Measurements from ENCODE around the gene FAM163B. TPM values are rescaled to one million over a fixed set of nuclear protein-coding genes. Genes with fewer than 3 reads are reported as not detected.

FAM163B gene
- total and polyA plus RNA-seq, 2 donors from 2014 or later: 0.54 TPM; not detected in 1

DNA sequence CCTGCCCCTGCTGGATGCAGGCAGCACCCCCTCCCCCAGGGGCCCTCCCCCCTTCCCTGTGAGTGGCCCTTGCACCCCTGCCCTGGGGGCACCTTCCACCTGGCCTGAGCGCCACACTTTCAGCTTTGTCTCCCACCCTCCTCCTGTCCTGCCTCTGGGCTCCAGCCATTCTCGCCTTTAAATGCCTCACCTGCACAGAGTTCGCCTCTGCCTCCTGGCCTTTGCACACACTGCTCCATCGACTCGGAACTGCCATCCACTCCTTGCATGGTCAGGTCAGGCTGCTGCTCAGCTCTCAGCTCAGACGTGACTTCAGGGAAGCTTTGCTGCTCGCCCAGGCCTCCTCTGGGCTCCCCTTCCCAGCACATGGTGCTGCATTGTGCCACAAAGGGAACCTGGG lies 10.2 kb downstream of the FAM163B start:
- Histone ChIP-seq H3K9me3 (ENCODE audit: control insufficient read depth in 2 of 3, insufficient read depth in 1 of 3, low read length in 3 of 3) (peaks cover 0 to 17% (median 4%) of the 10 kb centered on the region in 3 donors), H3K4me3 (ENCODE audit: low read length in 3 of 3) (no peak overlapping the region), H3K9ac (ENCODE audit: low read length in 3 of 3) (no peak overlapping the region), H3K27me3 (ENCODE audit: control insufficient read depth, insufficient read depth, low read length) (no peaks in the 10 kb centered on the region), H3K36me3 (ENCODE audit: control insufficient read depth in 2 of 3, insufficient read depth in 3 of 3, low read length in 3 of 3) (no peaks in the 10 kb centered on the region), H3K27ac (ENCODE audit: low read depth in 2 of 2, low read length in 2 of 2) (no peak overlapping the region), H3K4me1 (ENCODE audit: control insufficient read depth in 2 of 3, insufficient read depth in 2 of 3, low read depth in 1 of 3, low read length in 3 of 3) (no peaks in the 10 kb centered on the region)
- DNase-seq (no peak), FAIRE-seq (no peak)
- intact Hi-C loops (cut with DNase I): no loop called here
- TF ChIP-seq, protein P1, sequence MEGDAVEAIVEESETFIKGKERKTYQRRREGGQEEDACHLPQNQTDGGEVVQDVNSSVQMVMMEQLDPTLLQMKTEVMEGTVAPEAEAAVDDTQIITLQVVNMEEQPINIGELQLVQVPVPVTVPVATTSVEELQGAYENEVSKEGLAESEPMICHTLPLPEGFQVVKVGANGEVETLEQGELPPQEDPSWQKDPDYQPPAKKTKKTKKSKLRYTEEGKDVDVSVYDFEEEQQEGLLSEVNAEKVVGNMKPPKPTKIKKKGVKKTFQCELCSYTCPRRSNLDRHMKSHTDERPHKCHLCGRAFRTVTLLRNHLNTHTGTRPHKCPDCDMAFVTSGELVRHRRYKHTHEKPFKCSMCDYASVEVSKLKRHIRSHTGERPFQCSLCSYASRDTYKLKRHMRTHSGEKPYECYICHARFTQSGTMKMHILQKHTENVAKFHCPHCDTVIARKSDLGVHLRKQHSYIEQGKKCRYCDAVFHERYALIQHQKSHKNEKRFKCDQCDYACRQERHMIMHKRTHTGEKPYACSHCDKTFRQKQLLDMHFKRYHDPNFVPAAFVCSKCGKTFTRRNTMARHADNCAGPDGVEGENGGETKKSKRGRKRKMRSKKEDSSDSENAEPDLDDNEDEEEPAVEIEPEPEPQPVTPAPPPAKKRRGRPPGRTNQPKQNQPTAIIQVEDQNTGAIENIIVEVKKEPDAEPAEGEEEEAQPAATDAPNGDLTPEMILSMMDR (IDR thresholded peaks at IDR 0.05; ENCODE audit: borderline replicate concordance, extremely low read depth, insufficient read depth): no peak

DNA sequence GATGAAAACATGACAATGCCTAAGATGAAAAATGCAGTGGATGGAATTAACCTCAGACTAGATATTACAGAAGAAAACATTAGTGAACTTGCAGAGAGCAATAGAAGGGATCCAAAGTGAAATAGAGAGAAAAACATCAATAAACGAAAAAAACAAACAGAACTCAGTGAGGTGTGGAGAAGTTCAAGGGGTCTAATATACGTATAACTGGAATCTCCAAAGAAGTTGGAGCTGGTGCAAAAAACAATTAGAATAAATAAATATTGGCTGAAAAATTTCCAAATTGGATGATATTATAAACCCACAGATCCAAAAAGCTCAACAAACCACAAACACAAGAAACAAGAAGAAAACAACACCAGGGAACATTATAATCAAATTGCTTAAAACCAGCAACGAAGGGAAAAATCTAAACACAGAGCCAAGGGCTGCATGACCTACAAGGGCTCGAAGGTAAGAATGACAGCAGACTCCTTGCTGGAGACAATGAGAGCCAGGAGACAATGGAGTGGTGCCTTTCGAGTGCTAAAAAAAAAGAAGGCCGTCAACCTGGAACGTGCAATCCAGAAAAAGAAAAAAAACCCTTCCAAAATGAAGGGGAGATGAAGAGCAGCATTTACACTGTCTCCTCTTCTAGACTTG lies 11.8 kb downstream of the FAM163B start:
- no peaks in the 10 kb centered on the region for H3K36me3 ChIP-seq (ENCODE audit: control insufficient read depth in 2 of 3, insufficient read depth in 3 of 3, low read length in 3 of 3)
- TF ChIP-seq, protein P1 (IDR thresholded peaks at IDR 0.05; ENCODE audit: borderline replicate concordance, extremely low read depth, insufficient read depth): no peak
- FAIRE-seq (no peak), DNase-seq (no peak)
- H3K4me1 ChIP-seq (ENCODE audit: control insufficient read depth in 2 of 3, insufficient read depth in 2 of 3, low read depth in 1 of 3, low read length in 3 of 3): no peaks in the 10 kb centered on the region
- H3K27ac ChIP-seq (ENCODE audit: low read depth in 2 of 2, low read length in 2 of 2): no peak overlapping the region
- intact Hi-C loops (cut with DNase I): no loop called here
- no peaks in the 10 kb centered on the region for H3K27me3 ChIP-seq (ENCODE audit: control insufficient read depth, insufficient read depth, low read length)
- no peak overlapping the region for H3K4me3 ChIP-seq (ENCODE audit: low read length in 3 of 3)
- H3K9ac ChIP-seq (ENCODE audit: low read length in 3 of 3): no peak overlapping the region
- H3K9me3 ChIP-seq (ENCODE audit: control insufficient read depth in 2 of 3, insufficient read depth in 1 of 3, low read length in 3 of 3): peaks cover 0 to 17% (median 4%) of the 10 kb centered on the region in 3 donors

DNA sequence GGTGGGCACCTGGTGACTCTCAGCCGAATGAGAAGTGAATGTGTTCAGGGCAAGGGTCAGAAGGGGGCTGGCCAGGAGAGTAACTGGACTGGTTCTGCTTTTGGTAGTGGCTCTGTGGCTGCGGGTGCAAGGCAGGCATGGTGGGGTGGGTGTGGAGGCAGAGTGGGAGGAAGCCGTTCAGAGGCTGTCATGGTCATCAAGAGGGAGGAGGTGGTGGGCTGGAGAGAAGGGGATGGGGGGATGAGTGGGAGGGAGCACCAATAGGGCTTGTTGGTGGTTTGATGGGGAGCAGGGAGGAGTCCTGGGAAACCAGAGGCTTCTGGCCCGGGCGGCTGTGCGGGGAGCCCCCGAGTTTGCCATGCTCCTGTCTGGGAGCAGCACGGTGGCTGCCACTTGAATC lies 13.3 kb downstream of the FAM163B start:
- no peak overlapping the region for H3K4me3 ChIP-seq (ENCODE audit: low read length in 3 of 3)
- no peaks in the 10 kb centered on the region for H3K4me1 ChIP-seq (ENCODE audit: control insufficient read depth in 2 of 3, insufficient read depth in 2 of 3, low read depth in 1 of 3, low read length in 3 of 3)
- no peak for DNase-seq
- no peak for FAIRE-seq
- no peaks in the 10 kb centered on the region for H3K36me3 ChIP-seq (ENCODE audit: control insufficient read depth in 2 of 3, insufficient read depth in 3 of 3, low read length in 3 of 3)
- peaks cover 0 to 17% (median 4%) of the 10 kb centered on the region in 3 donors for H3K9me3 ChIP-seq (ENCODE audit: control insufficient read depth in 2 of 3, insufficient read depth in 1 of 3, low read length in 3 of 3)
- intact Hi-C loops (cut with DNase I): no loop called here
- no peak overlapping the region for H3K27ac ChIP-seq (ENCODE audit: low read depth in 2 of 2, low read length in 2 of 2)
- H3K27me3 ChIP-seq (ENCODE audit: control insufficient read depth, insufficient read depth, low read length): no peaks in the 10 kb centered on the region
- TF ChIP-seq, protein P1 (IDR thresholded peaks at IDR 0.05; ENCODE audit: borderline replicate concordance, extremely low read depth, insufficient read depth): no peak
- H3K9ac ChIP-seq (ENCODE audit: low read length in 3 of 3): no peak overlapping the region

DNA sequence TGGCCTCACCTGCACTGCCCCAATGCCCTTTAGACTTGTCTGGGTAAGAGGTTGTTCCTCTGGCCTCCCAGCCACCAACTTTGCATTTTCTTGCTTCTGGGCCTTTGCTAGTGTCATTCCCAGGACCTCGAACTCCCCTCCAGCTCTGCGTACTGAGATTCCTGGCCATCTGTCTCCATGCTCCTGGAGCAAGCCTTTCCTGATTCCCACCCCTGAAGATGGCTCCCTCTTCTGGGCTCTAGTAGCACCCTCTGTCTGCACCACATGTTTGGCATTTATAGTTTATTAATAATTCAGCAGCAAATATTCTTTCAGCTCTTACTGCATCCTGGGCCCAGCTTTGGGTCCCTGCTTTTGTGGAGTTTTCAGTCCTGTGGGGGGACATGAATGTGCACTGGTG lies 14.9 kb downstream of the FAM163B start:
- intact Hi-C loops (cut with DNase I): no loop called here
- Histone ChIP-seq H3K36me3 (ENCODE audit: control insufficient read depth in 2 of 3, insufficient read depth in 3 of 3, low read length in 3 of 3) (no peaks in the 10 kb centered on the region), H3K9ac (ENCODE audit: low read length in 3 of 3) (no peak overlapping the region), H3K9me3 (ENCODE audit: control insufficient read depth in 2 of 3, insufficient read depth in 1 of 3, low read length in 3 of 3) (peaks cover 0 to 17% (median 0%) of the 10 kb centered on the region in 3 donors), H3K4me3 (ENCODE audit: low read length in 3 of 3) (no peak overlapping the region), H3K27me3 (ENCODE audit: control insufficient read depth, insufficient read depth, low read length) (no peaks in the 10 kb centered on the region), H3K27ac (ENCODE audit: low read depth in 2 of 2, low read length in 2 of 2) (no peak overlapping the region), H3K4me1 (ENCODE audit: control insufficient read depth in 2 of 3, insufficient read depth in 2 of 3, low read depth in 1 of 3, low read length in 3 of 3) (no peaks in the 10 kb centered on the region)
- DNase-seq (no peak), FAIRE-seq (no peak)
- TF ChIP-seq, protein P1 (IDR thresholded peaks at IDR 0.05; ENCODE audit: borderline replicate concordance, extremely low read depth, insufficient read depth): no peak

Data from kidney (tissue), 14 donors.